GM12878 (cell line): ENCODE measurements around the gene SSH2. TPM values are rescaled to one million over a fixed set of nuclear protein-coding genes. Genes with fewer than 3 reads are reported as not detected.

Experiments used
- ATAC-seq: fragments of 200-7000 bp; cut with Tn5 transposase; 3 replicates; pipeline ENCODE4 v1.9.1; 2020; ENCODE audit warnings: mild to moderate bottlenecking, moderate library complexity
- BruUV-seq: library from RNA; stranded (reverse); fragments of 400-500 nt; replicated peaks from 2 replicates; lab custom pipeline; 2021; lab: Mats Ljungman, UMichigan
- CTCF ChIA-PET: fragments of 300-600 bp; sonication (Branson Sonifier 250); formaldehyde crosslinking; extraction: SDS; loops from one replicate; lab custom pipeline; 2021; ENCODE audit warnings: inconsistent platforms; lab: Yijun Ruan, JAX
- POLR2A ChIA-PET: fragments of 350-600 bp; formaldehyde crosslinking; extraction: SDS; loops from one replicate; lab custom pipeline; 2021; ENCODE audit warnings: inconsistent platforms; lab: Charles Lee
- RAD21 ChIA-PET: fragments of 300-600 bp; sonication (Branson Sonifier 250); formaldehyde crosslinking; loops from one replicate; lab custom pipeline; 2023; ENCODE audit warnings: antibody characterized with exemption; ENCODE audit not compliant: unreplicated experiment; lab: Charles Lee
- SMC1A ChIA-PET: fragments of 300-600 bp; sonication (Branson Sonifier 250); formaldehyde crosslinking; loops from one replicate; lab custom pipeline; 2023; ENCODE audit not compliant: unreplicated experiment, uncharacterized antibody; lab: Charles Lee
- DNase-seq: peaks from one replicate; pipeline ENCODE4 v3.0.0-alpha.2; 2011; ENCODE audit warnings: low read depth, low spot score
- FAIRE-seq: peaks from 3 replicates; lab custom pipeline; 2011; peaks lifted over from hg19 to GRCh38; lab: Jason Lieb, UNC
- H2AFZ ChIP-seq: 2 replicates; pipeline ENCODE4 v1.6.0; 2011; ENCODE audit warnings: low read depth, low read length, control low read depth; ENCODE audit not compliant: control insufficient read depth
- H3K27ac ChIP-seq: 2 replicates; pipeline ENCODE4 v1.5.1; 2011; ENCODE audit warnings: control low read depth; ENCODE audit not compliant: control insufficient read depth, insufficient read depth
- H3K27me3 ChIP-seq, 2 experiments: replicated peaks in 1 of 2; 2 replicates each; pipeline versions ENCODE4 v1.6.0 to v1.6.1; 2011; ENCODE audit warnings: low read length in 1 of 2; ENCODE audit not compliant: control insufficient read depth in 2 of 2, insufficient read depth in 2 of 2
- H3K36me3 ChIP-seq, 2 experiments: 2 replicates each; pipeline ENCODE4 v1.5.1; 2011; ENCODE audit warnings: low read length in 1 of 2; ENCODE audit not compliant: control insufficient read depth in 2 of 2, insufficient read depth in 2 of 2
- H3K4me1 ChIP-seq: 2 replicates; pipeline ENCODE4 v1.6.1; 2011; ENCODE audit warnings: mild to moderate bottlenecking, low read length, moderate library complexity, mixed read lengths; ENCODE audit not compliant: control insufficient read depth, insufficient read depth
- H3K4me2 ChIP-seq: 2 replicates; pipeline ENCODE4 v1.6.0; 2011; ENCODE audit warnings: control low read depth; ENCODE audit not compliant: control insufficient read depth, insufficient read depth
- H3K4me3 ChIP-seq: fragments of 200-600 bp; sonication (generic); 2 replicates; pipeline ENCODE4 v1.5.1; 2016
- H3K79me2 ChIP-seq: 2 replicates; pipeline ENCODE4 v1.6.0; 2011; ENCODE audit warnings: low read length; ENCODE audit not compliant: control insufficient read depth, insufficient read depth
- H3K9ac ChIP-seq: 2 replicates; pipeline ENCODE4 v1.8.0; 2011; ENCODE audit warnings: low read length, control low read depth, mixed read lengths; ENCODE audit not compliant: control insufficient read depth, insufficient read depth
- H3K9me3 ChIP-seq: replicated peaks from 3 replicates; pipeline ENCODE4 v1.5.1; 2011; ENCODE audit warnings: mild to moderate bottlenecking, low read length; ENCODE audit not compliant: control insufficient read depth, insufficient read depth
- H4K20me1 ChIP-seq: 2 replicates; pipeline ENCODE4 v1.6.0; 2011; ENCODE audit not compliant: control insufficient read depth, insufficient read depth
- PKNOX1 ChIP-seq: fragments of 450-650 bp; IDR thresholded peaks from 2 replicates; pipeline ENCODE4 v1.6.1; 2016; ENCODE audit warnings: mild to moderate bottlenecking
- ZBED1 ChIP-seq: IDR thresholded peaks from 2 replicates; pipeline ENCODE4 v1.6.1; 2016; ENCODE audit warnings: borderline replicate concordance
- ZNF592 ChIP-seq: fragments of 450-650 bp; IDR thresholded peaks from 2 replicates; pipeline ENCODE4 v1.6.1; 2017; ENCODE audit warnings: mild to moderate bottlenecking, moderate library complexity
- WGBS: methylation state at CpG from one replicate; pipeline ENCODE4 v1.1.6; 2016; ENCODE audit warnings: low lambda C conversion rate; ENCODE audit not compliant: insufficient replicate concordance, insufficient coverage; ENCODE audit errors: missing lambda C conversion rate; 5-methylcytosine and 5-hydroxymethylcytosine counted together
- in situ Hi-C: fragments of 300-500 bp; cut with MboI; formaldehyde crosslinking; loops from 9 replicates; pipeline ENCODE4 v1.14.3; 2018; ENCODE audit warnings: mixed read lengths
- intact Hi-C: fragments of 100-400 bp; cut with micrococcal nuclease; formaldehyde crosslinking; loops from one replicate; pipeline ENCODE4 v1.14.2; 2022; ENCODE audit not compliant: unreplicated experiment
- polyA plus RNA-seq, 11 experiments: library from polyadenylated mRNA; depleted of rRNA in 4 of 11; unstranded in 6 of 11; stranded (reverse) in 5 of 11; fragments of >200 nt; fragmentation: Nextera tagmentation in 4 of 11; fragmentation: Illumina TruSeq in 1 of 11; extraction: Ambion mirVana in 4 of 11; extraction: Trizol in 1 of 11; gene quantifications; 1 replicate in 1 of 11; 2 replicates in 10 of 11; pipeline versions ENCODE4 v1.2.1 to v1.2.3, GENCODE V29; 2011 to 2016; ENCODE audit warnings: inconsistent platforms in 2 of 11, missing spikeins in 2 of 11, low read depth in 1 of 11
- total RNA-seq, 4 experiments: library from RNA; depleted of rRNA in 3 of 4; stranded (reverse); fragments of >200 nt in 3 of 4; fragmentation: Illumina TruSeq in 1 of 4; extraction: Trizol in 1 of 4; gene quantifications; 2 replicates each; pipeline versions ENCODE4 v1.2.1 to v1.2.3, GENCODE V29; 2013 to 2021

SSH2 gene
- total and polyA plus RNA-seq, 10 of the 15 experiments (the other 5 are each of a cell fraction or from before 2014, with no cell fraction given) = 9.3 to 65.9 (median 34.0) TPM

DNA sequence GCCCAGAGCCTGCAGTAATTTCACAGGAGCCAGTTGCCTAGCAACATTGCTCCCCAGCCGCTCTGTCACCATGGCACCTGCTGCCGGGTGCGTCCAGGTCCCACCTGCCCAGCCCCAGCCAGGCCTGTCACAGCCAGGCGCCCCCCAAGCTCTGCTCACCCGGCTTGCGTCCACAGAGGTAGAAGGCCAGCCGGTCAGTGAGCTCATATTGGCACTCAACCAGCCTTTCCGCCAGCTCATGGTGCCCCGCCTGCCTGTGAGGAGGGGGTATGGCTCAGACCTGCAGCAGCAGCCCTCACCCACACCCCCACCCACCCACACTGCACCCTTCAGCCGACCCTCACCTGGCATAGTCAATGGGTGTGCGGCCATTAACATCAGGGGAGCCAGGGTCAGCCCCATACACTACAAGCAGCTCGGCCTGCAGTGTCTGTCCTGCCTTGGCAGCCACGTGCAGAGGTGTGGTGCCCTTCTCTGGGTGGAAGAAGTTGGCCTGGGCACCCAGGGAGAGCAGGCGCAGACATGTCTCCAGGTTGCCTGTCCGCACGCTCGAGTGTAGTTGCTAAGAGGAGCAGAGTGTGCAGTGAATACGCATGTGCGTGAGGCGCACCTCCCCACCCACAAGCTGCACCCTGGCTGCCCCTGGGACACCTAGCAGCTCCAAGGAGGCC, 348.3 kb downstream of the SSH2 start:
- DNase-seq (no peak), ATAC-seq (no peak), FAIRE-seq (no peak)
- peaks cover 8 to 16% of the 10 kb centered on the region in 2 experiments; a peak in 3 of 4 replicates for H3K36me3 ChIP-seq
- H3K4me1 ChIP-seq = peaks cover 18% of the 10 kb centered on the region
- H4K20me1 ChIP-seq = no peaks in the 10 kb centered on the region
- no peak overlapping the region for H3K27ac ChIP-seq
- WGBS = 84% methylated on average over 20 of the region's 20 CpGs
- SMC1A ChIA-PET = interaction anchor here (0.8 to 2.6 kb wide), 9 partner anchors 9 to 197 kb away, joined by 3 to 14 read pairs (median 5); partner anchors contain the start of gene ANKRD13B
- H3K79me2 ChIP-seq = peaks cover 8% of the 10 kb centered on the region
- intact Hi-C loops (loop anchor here (2.0 to 5.0 kb wide), 2 partner anchors 197 to 441 kb away; no protein-coding TSS in a partner anchor), in situ Hi-C loops (no loop called here)
- RAD21 ChIA-PET = interaction anchor here (1.2 to 4.1 kb wide), 10 partner anchors 9 to 350 kb away, joined by 3 to 25 read pairs (median 4); partner anchors contain the start of genes ANKRD13B and TP53I13
- H3K27me3 ChIP-seq = no peaks in the 10 kb centered on the region
- TF ChIP-seq ZBED1 (no peak), ZNF592 (no peak), PKNOX1 (no peak)
- no peak overlapping the region for H3K4me3 ChIP-seq
- no peaks in the 10 kb centered on the region for H3K9me3 ChIP-seq
- no peak overlapping the region for H2AFZ ChIP-seq
- BruUV-seq = no TSS peak
- CTCF ChIA-PET = interaction anchor here (0.6 to 6.1 kb wide), 13 partner anchors 10 to 350 kb away, joined by 3 to 72 read pairs (median 5); partner anchors contain the start of gene ANKRD13B
- no peak overlapping the region for H3K9ac ChIP-seq
- POLR2A ChIA-PET = interaction anchor here (0.8 to 1.8 kb wide), 4 partner anchors 9 to 212 kb away, joined by 3 to 9 read pairs (median 3); partner anchors contain the start of gene ANKRD13B
- H3K4me2 ChIP-seq = no peak overlapping the region
